GM21576 (cell line): ENCODE results near the gene SAP25.
"Not testable (repeated sequence)": the region's sequence is repeated elsewhere in the genome, so short reads cannot be mapped to it uniquely, and the experiment has no call there.

Experiments used
- ATAC-seq: cut with Tn5 transposase; IDR thresholded peaks from one replicate; pipeline ENCODE4 v1.9.1; 2021; ENCODE audit warnings: mild to moderate bottlenecking, moderate library complexity; ENCODE audit not compliant: unreplicated experiment

Gene SAP25

DNA sequence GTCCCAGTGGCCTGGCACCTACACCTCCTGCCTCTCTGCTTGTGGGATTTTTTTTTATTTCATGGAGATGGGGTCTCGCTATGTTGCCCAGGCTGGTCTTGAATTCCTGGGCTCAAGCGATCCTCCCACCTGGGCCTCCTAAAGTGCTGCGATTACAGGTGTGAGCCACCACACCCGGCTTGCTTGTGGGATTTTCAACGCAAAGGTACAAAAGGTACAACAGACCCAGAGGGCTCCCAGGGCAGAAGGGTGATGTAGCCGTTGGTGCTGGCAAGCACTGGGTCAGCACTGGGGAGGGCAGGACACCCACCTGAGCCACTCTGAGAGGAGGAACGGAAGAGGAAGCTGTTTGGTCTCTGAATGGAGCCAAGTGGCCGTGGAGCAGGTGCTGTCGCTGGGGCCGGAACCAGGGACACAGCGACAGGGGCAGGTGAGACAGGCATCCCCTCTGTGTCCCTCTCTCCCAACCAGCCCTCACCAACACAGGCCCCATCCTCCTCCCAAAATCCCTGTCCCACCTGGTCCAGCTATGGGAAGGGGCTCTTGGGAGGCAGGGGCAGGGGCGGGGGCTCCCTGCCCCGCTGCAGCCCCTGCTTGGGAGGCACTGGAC, 2.8 kb upstream of the SAP25 start:
- ATAC-seq: no peak

DNA sequence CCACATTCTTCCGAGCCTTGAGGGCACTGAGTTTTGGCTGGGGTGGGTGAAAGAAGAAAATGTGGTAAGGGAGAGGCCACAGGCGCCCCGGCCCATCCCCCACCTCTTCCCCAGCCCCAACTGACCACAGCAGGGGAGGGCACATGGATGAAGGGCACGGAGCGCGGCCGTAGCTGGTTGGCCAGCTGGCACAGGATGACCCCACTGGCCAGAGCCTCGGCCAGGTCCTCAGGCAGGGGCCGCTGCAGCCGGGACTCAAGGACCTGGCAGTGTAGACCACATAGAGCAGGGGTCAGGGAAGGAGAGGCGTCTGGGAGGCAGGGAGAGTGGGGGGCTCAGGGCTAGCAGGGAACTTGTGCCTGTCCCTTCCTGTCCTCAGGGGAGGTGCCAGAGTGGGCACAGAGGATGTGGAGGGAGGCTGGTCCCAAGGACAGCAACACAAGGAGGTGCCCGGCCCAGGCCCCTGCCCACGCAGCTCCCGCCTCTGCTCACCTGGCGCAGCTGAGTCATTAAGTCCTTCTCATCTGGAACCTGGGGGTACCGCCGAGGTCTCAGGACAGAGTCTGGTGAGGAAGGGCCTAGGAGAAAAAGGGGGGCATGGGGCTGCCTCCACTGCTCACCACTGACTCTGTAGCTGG, 2.2 kb upstream of the SAP25 start:
- no peak for ATAC-seq

DNA sequence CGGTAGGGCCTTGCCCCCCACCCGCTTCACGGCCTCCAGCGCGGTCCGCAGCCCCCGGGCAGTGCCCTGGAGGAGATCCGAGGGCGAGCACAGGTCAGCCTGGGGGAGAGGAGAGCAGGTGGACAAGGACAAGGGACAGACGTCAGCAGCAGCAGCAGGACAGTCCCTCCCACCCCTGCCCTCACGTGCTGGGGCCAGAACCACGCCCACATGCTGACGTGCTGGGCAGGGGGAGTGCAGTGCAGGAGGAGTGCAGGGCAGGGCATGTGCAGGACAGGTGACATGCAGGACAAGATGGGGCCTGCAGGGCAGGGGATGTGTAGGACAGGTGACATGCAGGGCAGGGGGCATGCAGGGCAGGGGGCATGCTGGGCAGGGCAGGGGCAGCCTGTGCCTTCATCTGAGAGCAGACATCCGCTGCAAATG, 1.5 kb upstream of the SAP25 start:
- ATAC-seq: no peak

DNA sequence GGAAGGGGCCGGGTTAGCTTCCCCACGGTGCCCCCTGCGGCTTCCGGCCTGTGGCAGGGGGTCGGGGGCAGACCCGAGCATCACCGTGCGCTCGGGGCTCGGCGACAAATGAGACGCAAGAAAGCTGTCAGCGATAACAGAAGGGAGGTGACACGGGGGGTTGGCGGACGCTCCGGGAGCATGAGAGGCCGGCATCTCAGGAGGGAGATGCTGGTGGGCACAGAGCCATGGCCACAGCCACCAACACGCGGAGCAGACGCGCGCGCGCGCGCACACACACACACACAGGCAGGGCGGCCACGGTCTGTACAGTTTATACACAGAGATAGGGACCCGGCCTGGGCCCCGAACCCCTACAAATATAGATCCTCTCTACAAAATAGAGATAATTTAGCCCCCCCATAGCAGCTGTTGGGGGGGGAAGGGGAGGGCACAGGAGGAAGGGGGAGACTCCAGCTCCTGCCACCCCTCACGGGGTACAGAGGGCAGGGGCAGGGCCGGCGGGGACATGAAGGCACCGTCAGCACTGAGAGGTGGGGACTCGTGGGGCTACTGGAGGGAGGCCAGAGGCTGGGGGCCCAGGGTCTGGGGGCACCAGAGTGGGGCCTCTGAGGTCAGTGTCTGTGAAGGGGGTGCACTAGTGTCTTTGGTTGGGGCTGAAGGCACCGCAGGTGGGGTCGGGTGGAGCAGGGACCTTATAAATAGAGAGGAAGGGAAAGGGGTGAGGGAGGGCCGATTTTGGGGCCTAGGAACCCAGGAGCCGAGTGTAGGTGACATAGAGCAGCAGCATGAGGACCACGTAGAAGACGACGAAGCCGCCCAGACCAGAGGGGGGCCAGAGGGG, 884 bp upstream of the SAP25 start:
- no peak for ATAC-seq

GRCh38 chr7:100572949-100573675, 588 bp downstream of the SAP25 start:
- ATAC-seq: no peak

DNA sequence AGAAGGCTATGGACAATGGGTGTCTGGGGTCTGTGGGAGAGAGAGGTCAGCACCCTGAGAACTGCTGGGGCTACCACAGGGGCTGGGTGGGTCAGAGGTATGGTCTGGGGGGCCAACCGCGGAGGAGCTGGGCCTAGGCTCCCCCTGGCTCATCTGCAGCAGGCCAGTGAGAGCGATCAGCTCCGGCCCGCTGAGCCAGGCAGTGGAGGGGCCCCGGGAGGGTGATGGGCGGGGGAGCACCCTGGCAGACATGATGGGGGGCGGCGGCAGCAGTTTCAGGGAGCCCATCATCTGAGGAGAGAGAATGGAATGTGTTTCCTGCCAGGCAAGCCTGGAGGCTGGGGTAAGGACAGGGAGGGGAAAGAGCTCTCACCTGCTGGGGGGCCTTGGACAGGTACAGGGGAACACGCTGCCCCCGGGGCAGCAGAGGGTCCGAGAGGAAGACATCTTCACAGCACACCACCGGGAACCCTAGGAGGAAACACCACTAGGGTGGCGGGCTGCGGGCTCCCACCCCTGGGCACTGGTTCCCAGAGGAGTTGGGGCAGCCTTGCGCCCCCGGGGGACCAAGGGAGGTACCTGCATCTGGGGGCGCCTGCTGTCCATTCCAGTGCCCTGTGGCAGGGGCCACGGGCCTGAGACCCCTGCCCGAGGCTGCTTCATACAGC, 1.3 kb downstream of the SAP25 start:
- no peak for ATAC-seq

GRCh38 chr7:100571829-100572116, 1.9 kb downstream of the SAP25 start:
- no peak for ATAC-seq

DNA sequence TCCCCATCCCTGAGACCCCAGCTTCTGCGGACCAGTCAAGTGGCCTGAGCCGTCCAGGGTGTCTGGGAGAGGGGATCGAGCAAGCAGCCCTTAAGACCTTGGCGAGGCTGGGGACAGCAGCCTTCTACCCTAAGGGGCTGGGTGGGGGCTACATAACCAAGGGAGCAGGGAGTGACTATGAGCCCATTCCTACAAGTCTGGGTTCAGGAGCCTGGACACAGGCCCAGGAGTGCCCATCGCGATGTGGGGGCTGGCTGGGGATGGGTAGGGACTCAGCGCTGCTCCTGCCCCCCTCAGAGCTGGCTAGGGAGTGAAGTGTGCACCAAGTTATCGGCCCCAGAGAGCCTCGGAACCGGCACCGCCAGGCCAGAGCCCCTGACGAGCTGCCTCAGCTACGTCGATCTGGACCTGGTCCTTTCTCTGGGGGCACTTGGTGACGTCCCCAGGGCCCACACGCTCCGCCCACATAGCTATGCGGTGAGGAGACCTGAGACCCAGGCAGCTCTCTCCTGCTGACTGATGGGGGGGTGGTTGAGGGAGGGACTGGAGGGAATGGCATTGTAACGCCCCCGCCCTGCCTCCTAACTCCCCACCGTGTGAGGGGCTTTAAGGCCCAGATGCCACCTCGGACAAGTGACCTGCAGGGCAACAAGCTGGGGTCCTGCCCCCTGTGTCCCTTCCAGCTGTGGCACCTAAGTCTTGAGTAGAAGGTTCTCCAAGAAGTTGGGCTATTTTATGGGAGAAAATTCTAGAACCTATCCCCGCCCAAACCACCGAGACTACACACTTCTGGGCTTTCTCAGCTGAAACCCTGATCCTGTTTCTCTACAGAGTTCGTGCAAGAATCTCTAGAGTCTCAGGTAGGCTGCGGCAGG, 2.5 kb downstream of the SAP25 start:
- ATAC-seq: no peak

DNA sequence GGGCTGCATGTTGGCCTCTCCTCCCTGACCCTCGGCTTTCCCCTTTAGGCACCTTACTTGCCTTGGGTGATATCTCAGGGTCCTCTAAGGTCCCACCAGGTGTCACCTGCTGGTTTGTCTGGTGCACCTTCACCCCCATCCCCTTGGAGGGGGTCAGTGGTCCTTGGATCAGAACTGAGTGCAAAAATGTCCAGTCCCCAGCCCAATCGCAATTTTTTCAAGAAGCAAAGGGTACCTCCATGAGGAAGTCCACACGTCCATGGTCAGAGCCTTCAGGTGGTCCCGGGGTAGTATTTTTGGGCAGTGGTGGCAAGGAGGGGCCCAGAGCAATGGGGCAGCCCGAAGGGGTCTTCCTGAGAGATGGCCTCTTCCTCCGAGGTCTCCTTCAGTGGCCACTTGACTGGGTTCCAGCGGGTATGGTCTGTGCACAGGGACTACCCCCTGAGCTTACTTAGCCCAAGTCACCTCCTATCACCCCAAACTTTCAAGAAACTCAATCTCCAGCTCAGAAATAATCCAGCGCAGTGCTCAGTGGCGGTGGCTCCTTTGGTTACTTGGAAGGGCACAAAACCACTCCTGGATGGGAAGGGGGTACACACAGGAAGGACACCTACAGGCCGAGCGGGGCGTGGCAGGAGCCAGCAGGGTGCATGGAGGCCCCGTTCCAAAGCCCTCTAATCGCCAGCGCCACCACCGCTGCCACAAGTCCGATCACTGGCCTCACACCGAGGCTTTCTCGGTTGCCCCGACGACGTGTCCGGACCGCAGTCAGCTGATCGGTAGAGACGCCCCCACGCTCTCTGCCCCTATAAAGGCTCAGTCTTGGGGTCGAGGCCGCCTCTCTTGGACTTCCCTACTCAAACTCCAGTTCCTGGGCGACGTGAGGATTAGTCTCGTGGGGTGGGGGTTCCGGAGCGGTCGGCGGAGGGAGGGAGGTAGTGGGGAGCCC, 4.5 kb downstream of the SAP25 start:
- ATAC-seq: no peak

- no peak for ATAC-seq
Observed at GRCh38 chr7:100568176-100568895, 5.4 kb downstream of the SAP25 start.

GRCh38 chr7:100567751-100568175, 5.9 kb downstream of the SAP25 start:
- ATAC-seq: no peak

- no peak for ATAC-seq
Observed at GRCh38 chr7:100567031-100567730, 6.5 kb downstream of the SAP25 start.

GRCh38 chr7:100566018-100566531, 7.6 kb downstream of the SAP25 start:
- no peak for ATAC-seq

GRCh38 chr7:100565133-100565571, 8.5 kb downstream of the SAP25 start:
- ATAC-seq: no peak

- not testable (repeated sequence) for ATAC-seq
Observed at GRCh38 chr7:100564405-100564804, 9.3 kb downstream of the SAP25 start.

- no peak for ATAC-seq
Observed at GRCh38 chr7:100563809-100564400, 9.8 kb downstream of the SAP25 start.

DNA sequence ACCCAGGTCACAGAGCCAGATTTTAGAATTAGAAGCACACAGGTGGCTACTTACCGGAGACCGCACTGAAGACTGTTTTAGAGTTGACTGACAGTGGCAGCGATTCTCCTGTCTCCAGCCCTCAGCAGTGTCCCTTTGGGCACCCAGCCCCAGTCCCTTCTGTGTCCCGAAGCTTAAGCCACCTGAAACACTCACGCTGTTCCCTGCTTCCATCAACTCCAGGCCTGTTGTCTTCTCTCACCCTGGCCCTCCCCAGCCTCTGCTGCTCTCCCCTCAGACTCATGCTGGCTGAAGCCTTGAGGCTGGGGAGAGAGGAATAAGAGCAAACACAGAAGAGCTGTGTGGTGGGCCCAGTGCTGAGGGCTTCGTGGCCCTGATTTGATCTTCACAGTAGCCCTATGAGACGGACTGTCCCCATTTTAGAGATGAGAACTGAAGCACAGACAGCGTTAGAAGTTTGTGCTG, 10.6 kb downstream of the SAP25 start:
- no peak for ATAC-seq
